Measurements from ENCODE around the gene CCDC63.
"Not testable (repeated sequence)": the region's sequence is repeated elsewhere in the genome, so short reads cannot be mapped to it uniquely, and the experiment has no call there.

Gene CCDC63

GRCh38 chr12:110927546-110927945, 80.8 kb downstream of the CCDC63 start:
- DNase-seq = no peak

GRCh38 chr12:110928700-110929099, 81.9 kb downstream of the CCDC63 start:
- no peak for DNase-seq

DNA sequence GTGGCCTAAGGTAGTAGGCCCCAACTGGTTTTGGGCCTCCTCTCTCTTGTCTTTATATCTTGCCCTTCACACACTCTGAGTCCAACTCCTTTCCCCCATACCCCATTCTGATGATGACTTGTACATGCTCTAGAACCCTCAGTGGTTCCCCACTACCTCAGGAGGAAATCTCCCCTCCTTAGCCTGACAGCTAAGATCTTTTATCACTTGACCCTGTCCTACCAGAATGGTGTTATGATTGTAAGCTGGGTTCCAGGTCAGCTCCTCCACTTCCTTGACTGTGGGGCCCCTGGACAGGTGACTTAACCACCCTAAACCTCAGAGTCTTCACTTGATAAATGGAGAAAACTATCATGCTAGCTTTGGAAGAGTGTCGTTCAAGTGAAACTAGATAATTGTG, 83.0 kb downstream of the CCDC63 start:
- DNase-seq = no peak

DNA sequence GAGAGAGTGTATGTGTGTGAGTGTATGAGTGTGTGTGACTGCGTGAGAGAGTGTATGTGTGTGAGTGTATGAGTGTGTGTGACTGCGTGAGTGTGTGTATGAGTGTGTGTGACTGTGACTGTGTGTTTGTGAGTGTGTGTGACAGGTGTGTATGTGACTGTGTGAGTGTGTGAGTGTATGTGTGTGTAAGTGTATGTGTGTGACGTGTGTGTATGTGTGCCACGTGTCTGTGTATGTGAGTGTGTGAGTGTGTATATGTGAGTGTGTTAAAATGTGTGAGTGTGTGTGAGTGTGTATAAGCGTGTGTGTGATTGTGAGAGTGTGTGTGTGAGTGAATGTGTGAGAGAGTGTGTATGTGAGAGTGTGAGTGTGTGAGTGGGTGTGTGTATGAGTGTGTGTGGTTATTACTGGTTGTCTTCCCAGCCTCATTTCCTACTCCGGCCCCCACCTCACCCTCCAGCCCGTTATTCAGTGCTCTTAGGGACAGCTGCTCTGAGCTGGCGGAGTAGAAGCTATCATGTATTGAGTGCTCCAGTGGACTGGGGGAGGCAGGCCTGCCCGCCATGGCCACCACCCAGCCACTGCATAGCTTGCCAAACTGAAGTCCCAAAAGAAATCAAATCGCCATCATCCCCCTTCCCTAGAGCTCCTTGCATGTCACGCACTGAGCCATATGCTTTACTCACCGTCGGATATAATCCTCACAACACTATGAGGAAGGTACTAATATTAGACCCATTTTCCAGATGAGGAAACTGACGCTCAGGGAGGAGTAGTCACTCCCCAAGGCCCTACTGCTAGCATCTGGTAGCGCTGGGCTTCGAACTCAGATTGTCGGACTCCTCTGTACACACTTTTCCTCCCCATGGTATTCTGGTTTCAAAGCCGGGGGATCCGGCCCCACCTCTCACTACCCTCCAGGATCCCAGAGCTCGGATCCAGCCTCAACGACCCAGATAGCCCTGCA, 83.8 kb downstream of the CCDC63 start:
- no peak for DNase-seq

DNA sequence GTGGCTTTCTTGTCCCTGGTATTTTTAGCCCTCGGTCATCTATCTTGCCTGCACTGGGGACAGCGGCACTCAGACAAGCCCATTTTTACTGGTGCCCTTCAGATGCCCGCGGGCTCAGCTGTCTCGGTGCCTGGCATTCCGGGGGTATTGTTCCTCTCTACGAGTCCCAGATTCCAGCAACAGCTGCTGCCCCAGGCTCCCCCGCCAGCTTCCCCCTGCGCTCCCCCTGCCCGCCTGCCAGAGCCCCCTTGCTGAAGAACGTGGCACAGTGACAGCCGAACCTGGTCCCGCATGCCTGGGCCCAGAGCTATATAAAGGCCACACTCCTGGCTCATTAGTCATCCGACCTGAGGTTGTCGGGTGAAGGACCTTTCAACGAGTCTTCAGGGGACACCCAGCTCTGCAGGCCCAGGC, 84.5 kb downstream of the CCDC63 start:
- DNase-seq = no peak

- DNase-seq = peak; percentile 8
Observed at GRCh38 chr12:110932046-110932445, 85.3 kb downstream of the CCDC63 start.

GRCh38 chr12:110933326-110933974, 86.7 kb downstream of the CCDC63 start:
- no peak for DNase-seq

GRCh38 chr12:110934093-110934852, 87.5 kb downstream of the CCDC63 start:
- DNase-seq = no peak

DNA sequence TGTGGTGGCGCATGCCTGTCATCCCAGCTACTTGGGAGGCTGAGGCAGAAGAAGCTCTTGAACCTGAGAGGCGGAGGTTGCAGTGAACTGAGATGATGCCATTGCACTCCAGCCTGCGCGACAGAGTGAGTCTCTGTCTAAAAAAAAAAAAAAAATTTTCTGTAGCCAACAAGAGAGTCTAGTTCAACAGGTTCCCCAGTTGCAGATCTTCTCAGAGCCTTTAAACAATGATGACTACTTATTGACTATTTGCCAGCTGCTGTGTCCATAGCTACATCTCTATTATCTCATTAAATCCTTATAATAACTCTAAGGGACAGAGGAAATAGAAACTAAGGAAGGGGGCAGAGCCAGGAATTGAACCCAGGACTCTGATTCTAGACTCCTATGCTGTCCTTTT, 88.8 kb downstream of the CCDC63 start:
- no peak for DNase-seq

GRCh38 chr12:110936367-110937103, 89.7 kb downstream of the CCDC63 start:
- DNase-seq = no peak

GRCh38 chr12:110937104-110937641, 90.4 kb downstream of the CCDC63 start:
- DNase-seq = peak; percentile 62

DNA sequence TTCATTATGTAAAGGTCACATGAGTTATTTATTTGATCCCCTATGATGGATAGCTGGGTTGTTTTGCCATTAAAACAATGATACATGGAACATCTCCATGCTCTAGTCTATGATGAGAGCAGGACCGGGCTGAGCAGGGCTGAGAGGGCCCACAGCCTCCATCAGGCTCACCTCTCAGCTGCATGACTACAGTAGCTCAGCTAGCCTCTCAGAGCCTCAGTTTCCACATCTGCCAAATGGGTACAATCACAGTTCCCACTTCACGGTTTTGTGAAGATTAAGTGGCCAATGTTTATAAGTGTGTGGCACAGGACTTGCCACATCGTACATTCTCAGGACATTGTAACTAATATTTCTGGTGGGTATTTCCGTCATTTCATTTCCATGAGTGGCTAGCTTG, 93.5 kb downstream of the CCDC63 start:
- no peak for DNase-seq

- no peak for DNase-seq
Observed at GRCh38 chr12:110940933-110941332, 94.1 kb downstream of the CCDC63 start.

DNA sequence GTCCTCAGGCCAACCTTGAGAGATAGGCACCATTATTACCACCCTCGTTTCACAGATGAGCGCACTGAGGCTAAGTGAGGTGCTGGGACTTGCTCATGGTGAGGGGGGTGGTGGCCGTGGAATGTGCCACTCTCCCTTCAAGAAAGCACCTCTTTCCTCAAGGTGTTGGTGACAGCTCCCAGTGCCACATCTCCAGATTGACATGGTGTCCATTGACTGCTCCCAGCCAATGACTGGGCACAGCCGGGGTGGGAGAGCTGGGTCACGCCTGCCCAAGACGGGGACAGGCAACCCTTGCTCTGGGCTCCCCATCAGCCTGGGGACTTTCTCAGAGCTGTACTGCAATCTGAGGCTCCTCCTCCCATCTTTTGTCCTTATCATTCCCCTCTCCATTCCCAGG, 94.6 kb downstream of the CCDC63 start:
- DNase-seq = no peak

DNA sequence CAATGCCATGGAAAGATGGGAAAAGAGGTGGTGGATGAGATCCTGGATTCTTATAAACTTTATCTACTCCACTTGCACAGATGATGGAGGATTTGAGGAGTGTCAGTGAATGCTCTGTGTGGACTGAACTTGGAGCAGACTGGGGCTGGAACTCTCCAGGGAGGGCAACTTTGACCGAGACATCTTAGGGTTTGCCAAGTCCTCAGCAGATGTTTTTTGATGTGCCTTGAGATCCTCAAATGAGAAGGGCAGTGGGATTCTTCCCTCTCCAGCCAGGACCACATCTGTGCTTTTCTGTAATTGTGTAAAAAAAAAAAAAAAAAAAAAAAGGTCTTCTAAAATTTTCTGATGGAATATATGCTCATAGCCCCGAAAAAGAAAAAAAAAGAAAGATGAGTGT, 96.6 kb downstream of the CCDC63 start:
- no peak for DNase-seq

DNA sequence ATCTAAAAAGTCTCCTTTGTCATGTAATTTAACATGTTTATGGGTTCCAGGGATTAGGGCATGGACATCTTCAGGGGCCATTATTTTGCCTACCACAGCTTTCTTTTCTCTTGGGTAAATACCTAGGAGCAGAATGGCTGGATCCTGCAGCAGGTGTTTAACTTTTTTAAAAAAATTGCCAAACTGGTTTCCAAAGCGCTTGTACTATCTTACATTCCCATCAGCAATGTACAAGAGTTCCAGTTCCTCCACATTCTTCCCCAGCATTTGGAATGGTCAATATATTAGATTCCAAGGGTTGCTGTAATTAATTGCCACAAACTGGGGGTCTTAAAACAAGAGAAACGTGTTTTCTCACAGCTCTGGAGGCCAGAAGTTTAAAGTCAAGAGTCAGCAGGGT, 101.3 kb downstream of the CCDC63 start:
- DNase-seq = no peak

DNA sequence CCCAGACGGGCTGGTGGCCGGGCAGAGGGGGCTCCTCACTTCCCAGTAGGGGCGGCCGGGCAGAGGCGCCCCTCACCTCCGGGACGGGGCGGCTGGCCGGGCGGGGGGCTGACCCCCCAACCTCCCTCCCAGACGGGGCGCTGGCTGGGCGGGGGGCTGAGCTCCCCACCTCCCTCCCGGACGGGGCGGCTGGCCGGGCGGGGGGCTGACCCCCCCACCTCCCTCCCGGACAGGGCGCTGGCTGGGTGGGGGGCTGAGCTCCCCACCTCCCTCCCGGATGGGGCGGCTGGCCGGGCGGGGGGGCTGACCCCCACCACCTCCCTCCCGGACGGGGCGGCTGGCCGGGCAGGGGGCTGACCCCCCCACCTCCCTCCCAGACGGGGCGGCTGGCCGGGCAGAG, 103.7 kb downstream of the CCDC63 start:
- DNase-seq = not testable (repeated sequence)

DNA sequence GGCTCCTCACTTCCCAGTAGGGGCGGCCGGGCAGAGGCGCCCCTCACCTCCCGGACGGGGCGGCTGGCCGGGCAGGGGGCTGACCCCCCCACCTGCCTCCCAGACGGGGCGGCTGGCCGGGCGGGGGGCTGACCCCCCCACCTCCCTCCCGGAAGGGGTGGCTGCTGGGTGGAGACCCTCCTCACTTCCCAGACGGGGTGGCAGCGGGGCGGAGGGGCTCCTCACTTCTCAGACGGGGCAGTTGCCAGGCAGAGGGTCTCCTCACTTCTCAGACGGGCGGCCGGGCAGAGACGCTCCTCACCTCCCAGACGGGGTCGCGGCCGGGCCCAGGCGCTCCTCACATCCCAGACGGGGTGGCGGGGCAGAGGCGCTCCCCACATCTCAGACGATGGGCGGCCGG, 104.1 kb downstream of the CCDC63 start:
- not testable (repeated sequence) for DNase-seq
